Gastrocnemius medialis (tissue), 4 donors: ENCODE data around the gene ZNF516. TPM values are rescaled to one million over a fixed set of nuclear protein-coding genes. Genes with fewer than 3 reads are reported as not detected.

Experiments
- ATAC-seq, 2 donors: fragments of 150-250 bp; one replicate each; pipeline ENCODE4 v1.9.1; 2016
- DNase-seq, 2 donors: peaks; one replicate each; pipeline ENCODE4 v3.0.0-alpha.2; 2019
- H3K27ac ChIP-seq, 4 donors: fragments of 200-600 bp; sonication (generic); 1 replicate in 1 of 4; 2 replicates in 3 of 4; pipeline ENCODE4 v1.5.1; 2016 to 2018; ENCODE audit warnings: mild to moderate bottlenecking in 2 of 4, moderate library complexity in 1 of 4
- H3K27me3 ChIP-seq, 3 donors: fragments of 200-600 bp; sonication (generic) in 2 of 3; 1 replicate in 1 of 3; 2 replicates in 2 of 3; pipeline versions ENCODE4 v1.5.1 to v1.6.0; 2016 to 2019; ENCODE audit warnings: mild to moderate bottlenecking in 1 of 3, moderate library complexity in 1 of 3
- H3K36me3 ChIP-seq, 2 donors: fragments of 200-600 bp; sonication (generic) in 1 of 2; one replicate each; pipeline ENCODE4 v1.5.1; 2017 to 2018
- H3K4me1 ChIP-seq, 2 donors: fragments of 200-600 bp; sonication (generic) in 1 of 2; one replicate each; pipeline ENCODE4 v1.5.1; 2016 to 2017; ENCODE audit warnings: mild to moderate bottlenecking in 2 of 2
- H3K4me3 ChIP-seq, 4 donors: fragments of 200-600 bp; sonication (generic) in 3 of 4; 1 replicate in 1 of 4; 2 replicates in 3 of 4; pipeline ENCODE4 v1.5.1; 2016 to 2019; ENCODE audit warnings: mild to moderate bottlenecking in 2 of 4
- H3K9me3 ChIP-seq, 3 donors: fragments of 200-600 bp; sonication (generic) in 2 of 3; 1 replicate in 1 of 3; 2 replicates in 2 of 3; pipeline ENCODE4 v1.5.1; 2016 to 2019
- POLR2A ChIP-seq, 2 donors: fragments of 450-650 bp; IDR thresholded peaks; one replicate each; pipeline ENCODE4 v1.6.1; 2017; ENCODE audit warnings: antibody characterized with exemption in 2 of 2, mild to moderate bottlenecking in 2 of 2, moderate library complexity in 2 of 2
- in situ Hi-C, 4 donors: fragments of 200-750 bp; cut with MboI; loops; one replicate each; pipeline versions ENCODE4 v1.15.0 to v1.8.0; 2017; ENCODE audit warnings: low sequenced_read_pairs in 4 of 4
- intact Hi-C: fragments of 100-400 bp; cut with DNase I; formaldehyde crosslinking; loops from one replicate; pipeline ENCODE4 v1.15.1; 2023; ENCODE audit warnings: low total_unique reads
- total RNA-seq, 4 donors: library from RNA; depleted of rRNA; stranded (reverse); fragments of >200 nt; gene quantifications; one replicate each; pipeline versions ENCODE4 v1.1.0 to v1.2.3, GENCODE V29; 2016
- TF ChIP-seq, protein P1 (sequence below), 5 experiments: fragments of 450-650 bp in 3 of 5; fragments of 200-600 bp in 2 of 5; sonication (generic) in 2 of 5; IDR thresholded peaks in 4 of 5; conservative IDR thresholded peaks in 1 of 5; 1 replicate in 4 of 5; 2 replicates in 1 of 5; pipeline ENCODE4 v1.5.1; 2016 to 2019; ENCODE audit warnings: antibody characterized with exemption in 5 of 5, mild to moderate bottlenecking in 3 of 5, moderate library complexity in 3 of 5

The ZNF516 gene
- total RNA-seq, 4 donors from 2014 or later, result 8.4 to 19.3 (median 12.4) TPM

DNA sequence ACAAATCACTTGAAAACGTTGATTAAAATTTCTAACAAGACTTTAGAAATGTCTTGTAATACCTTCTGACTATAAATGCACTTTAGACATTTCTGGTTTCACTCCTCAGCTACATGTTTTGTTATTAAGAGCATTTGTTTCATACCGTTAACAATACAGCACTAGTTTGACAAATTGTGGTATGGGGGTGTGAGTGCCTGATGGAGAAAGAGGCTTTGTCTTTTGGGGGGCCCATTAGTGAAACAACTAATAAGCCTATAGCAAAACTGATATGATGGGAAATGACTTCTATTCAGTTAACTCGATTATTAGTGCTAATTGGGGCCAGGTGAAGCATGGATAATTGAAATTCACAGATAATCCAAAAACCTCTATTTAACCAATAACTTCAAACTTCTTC lies 30.9 kb upstream of the ZNF516 start:
- ATAC-seq (no peak), DNase-seq (no peak)
- Histone ChIP-seq H3K27ac (no peak overlapping the region), H3K9me3 (no peaks in the 10 kb centered on the region), H3K27me3 (peaks cover 31 to 43% (median 36%) of the 10 kb centered on the region in 3 donors), H3K4me3 (no peak overlapping the region), H3K4me1 (peaks cover 0 to 9% of the 10 kb centered on the region in 2 donors), H3K36me3 (no peaks in the 10 kb centered on the region)
- TF ChIP-seq, protein P1, sequence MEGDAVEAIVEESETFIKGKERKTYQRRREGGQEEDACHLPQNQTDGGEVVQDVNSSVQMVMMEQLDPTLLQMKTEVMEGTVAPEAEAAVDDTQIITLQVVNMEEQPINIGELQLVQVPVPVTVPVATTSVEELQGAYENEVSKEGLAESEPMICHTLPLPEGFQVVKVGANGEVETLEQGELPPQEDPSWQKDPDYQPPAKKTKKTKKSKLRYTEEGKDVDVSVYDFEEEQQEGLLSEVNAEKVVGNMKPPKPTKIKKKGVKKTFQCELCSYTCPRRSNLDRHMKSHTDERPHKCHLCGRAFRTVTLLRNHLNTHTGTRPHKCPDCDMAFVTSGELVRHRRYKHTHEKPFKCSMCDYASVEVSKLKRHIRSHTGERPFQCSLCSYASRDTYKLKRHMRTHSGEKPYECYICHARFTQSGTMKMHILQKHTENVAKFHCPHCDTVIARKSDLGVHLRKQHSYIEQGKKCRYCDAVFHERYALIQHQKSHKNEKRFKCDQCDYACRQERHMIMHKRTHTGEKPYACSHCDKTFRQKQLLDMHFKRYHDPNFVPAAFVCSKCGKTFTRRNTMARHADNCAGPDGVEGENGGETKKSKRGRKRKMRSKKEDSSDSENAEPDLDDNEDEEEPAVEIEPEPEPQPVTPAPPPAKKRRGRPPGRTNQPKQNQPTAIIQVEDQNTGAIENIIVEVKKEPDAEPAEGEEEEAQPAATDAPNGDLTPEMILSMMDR (IDR thresholded peaks at IDR 0.05 in 4 of 5, conservative IDR thresholded peaks at IDR 0.05 in 1 of 5), result no peak
- TF ChIP-seq POLR2A (IDR thresholded peaks at IDR 0.05), result no peak
- in situ Hi-C loops, result no loop called here
- intact Hi-C loops, result loop anchor here (10.0 kb wide), 1 partner anchor 89 kb away; no protein-coding TSS in a partner anchor

DNA sequence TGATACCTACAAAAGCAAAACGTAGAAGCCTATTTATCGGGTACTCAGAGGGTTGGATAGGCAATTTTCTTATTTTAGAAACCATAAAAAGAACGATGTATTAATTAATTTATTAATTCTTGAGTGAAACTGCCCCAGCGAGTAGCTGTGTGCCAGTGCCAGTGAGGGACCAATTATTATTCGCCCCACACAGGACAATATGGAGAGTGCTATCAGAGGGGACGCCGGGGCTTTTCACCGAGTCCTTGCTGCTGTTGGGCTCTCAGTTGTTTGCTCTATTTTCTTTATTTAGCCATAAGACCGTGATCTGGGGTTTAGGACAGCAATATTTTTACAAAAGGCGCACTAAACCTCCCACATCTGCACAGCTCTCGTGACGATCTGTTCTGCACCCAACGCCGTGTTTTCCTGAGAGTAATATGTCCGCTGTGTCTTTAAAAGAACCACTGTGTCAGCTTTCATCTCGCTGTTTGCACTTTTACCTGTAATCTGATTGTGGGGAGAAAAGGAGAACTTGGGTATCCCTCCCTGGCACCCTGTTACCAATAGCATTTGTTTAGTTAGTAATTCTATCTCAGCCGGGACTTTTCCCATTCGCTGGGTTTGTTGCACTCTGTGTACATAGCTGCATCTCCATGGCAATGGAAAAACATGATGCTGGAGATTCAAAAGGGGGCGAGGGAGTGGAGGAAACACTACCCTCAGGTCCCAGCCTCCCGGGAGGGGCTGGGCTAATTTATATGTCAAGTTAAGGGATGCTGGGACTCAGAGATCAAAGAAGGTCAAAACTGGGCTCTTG lies 30.1 kb upstream of the ZNF516 start:
- Histone ChIP-seq H3K4me3 (peak overlapping the region; percentile 40 to 58 (median 50)), H3K36me3 (no peaks in the 10 kb centered on the region), H3K27ac (peak overlapping the region in 2 of 4 donors; percentile 16 to 61), H3K4me1 (peaks cover 0 to 9% of the 10 kb centered on the region in 2 donors), H3K27me3 (peaks cover 31 to 43% (median 36%) of the 10 kb centered on the region in 3 donors), H3K9me3 (no peaks in the 10 kb centered on the region)
- in situ Hi-C loops (no loop called here), intact Hi-C loops (loop anchor here (10.0 kb wide), 1 partner anchor 90 kb away; no protein-coding TSS in a partner anchor)
- ATAC-seq (peak; percentile 26 to 32), DNase-seq (no peak)
- TF ChIP-seq POLR2A (IDR thresholded peaks at IDR 0.05), result no peak
- TF ChIP-seq, protein P1 (IDR thresholded peaks at IDR 0.05 in 4 of 5, conservative IDR thresholded peaks at IDR 0.05 in 1 of 5), result no peak

DNA sequence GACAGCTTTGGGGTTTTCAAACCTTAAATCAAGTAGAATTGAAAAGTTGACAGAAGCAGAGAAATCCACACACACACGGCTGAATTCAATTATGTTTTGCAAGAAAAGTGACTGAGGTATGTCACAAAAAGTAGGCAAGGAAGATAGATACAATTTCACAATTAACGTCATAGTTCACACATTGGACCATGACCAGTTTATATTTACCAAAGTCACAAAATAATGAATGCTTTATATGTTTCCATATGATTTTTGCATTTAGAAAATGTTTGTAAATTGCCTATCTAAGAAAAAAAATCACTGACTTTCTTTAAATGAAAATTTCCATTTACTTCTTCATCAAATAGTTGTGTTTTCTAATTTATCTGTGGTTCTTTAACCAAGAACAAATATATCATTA lies 29.4 kb upstream of the ZNF516 start:
- ATAC-seq (no peak), DNase-seq (no peak)
- Histone ChIP-seq H3K4me1 (peaks cover 0 to 9% of the 10 kb centered on the region in 2 donors), H3K27me3 (peaks cover 31 to 43% (median 36%) of the 10 kb centered on the region in 3 donors), H3K4me3 (peak overlapping the region in 3 of 4 donors; percentile 40 to 58 (median 51)), H3K9me3 (no peaks in the 10 kb centered on the region), H3K27ac (peak overlapping the region in 1 of 4 donors; percentile 61), H3K36me3 (no peaks in the 10 kb centered on the region)
- in situ Hi-C loops, result no loop called here
- intact Hi-C loops, result loop anchor here (10.0 kb wide), 1 partner anchor 90 kb away; no protein-coding TSS in a partner anchor
- no peak for TF ChIP-seq POLR2A (IDR thresholded peaks at IDR 0.05)
- TF ChIP-seq, protein P1 (IDR thresholded peaks at IDR 0.05 in 4 of 5, conservative IDR thresholded peaks at IDR 0.05 in 1 of 5), result no peak

DNA sequence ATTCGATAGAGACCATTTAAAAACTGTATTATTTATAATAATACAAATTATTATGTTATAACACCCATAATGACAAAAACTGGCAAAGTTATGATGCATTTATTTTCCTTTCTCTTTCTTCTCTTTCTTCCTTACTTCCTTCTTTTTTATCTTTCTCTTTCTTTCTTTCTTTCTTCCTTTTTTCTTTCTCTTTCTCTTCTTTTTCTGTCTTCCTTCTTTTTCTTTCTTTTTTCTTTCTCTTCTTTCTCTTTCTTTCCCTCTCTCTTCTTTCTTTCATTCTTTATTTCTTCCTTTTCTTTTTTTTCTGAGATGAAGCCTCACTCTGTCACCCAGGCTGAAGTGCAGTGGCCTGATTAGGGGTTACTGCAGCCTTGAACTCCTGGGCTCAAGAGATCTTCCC lies 27.5 kb upstream of the ZNF516 start:
- DNase-seq (no peak), ATAC-seq (no peak)
- intact Hi-C loops (loop anchor here (10.0 kb wide), 1 partner anchor 92 kb away; no protein-coding TSS in a partner anchor), in situ Hi-C loops (no loop called here)
- no peaks in the 10 kb centered on the region for H3K36me3 ChIP-seq
- peaks cover 33 to 42% (median 35%) of the 10 kb centered on the region in 3 donors for H3K27me3 ChIP-seq
- peaks cover 0 to 4% of the 10 kb centered on the region in 2 donors for H3K4me1 ChIP-seq
- peak overlapping the region in 1 of 4 donors; percentile 45 for H3K27ac ChIP-seq
- H3K9me3 ChIP-seq, result no peaks in the 10 kb centered on the region
- TF ChIP-seq, protein P1 (IDR thresholded peaks at IDR 0.05 in 4 of 5, conservative IDR thresholded peaks at IDR 0.05 in 1 of 5), result no peak
- TF ChIP-seq POLR2A (IDR thresholded peaks at IDR 0.05), result no peak
- H3K4me3 ChIP-seq, result no peak overlapping the region
